ENCODE measurements around the gene BCKDK.

DNA sequence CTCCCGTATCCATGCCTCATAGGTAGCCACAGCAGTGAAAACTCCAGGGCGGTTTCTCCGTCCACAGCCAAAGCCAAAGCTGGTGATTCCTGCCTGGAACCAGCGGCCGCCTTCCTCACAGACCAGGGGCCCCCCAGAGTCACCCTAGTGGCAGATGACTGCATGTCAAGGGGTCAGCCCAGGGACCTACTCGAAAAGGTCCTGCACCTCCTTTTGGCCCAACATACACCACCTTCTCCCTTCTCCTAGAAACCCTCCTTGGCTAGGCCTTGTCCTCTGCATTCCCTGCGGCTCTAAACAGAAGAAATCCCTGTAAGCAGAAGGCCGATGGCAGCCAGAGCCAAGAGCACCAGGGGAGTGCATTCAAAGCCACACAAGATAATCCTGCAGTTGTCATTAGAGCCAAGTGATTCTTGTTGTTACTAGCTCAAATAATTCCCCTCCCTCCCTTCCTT is 35.5 kb downstream of the BCKDK start:
- TF ChIP-seq EZH2 (IDR thresholded peaks at IDR 0.05; ENCODE audit: insufficient read depth, low read length) (no peak), CTCF (IDR thresholded peaks at IDR 0.05; ENCODE audit: insufficient read depth, low read depth, low read length) (no peak)

Measured in astrocyte (in vitro differentiated cells and primary cell).